Measurements from ENCODE around the gene ARSB.

Gene ARSB

DNA sequence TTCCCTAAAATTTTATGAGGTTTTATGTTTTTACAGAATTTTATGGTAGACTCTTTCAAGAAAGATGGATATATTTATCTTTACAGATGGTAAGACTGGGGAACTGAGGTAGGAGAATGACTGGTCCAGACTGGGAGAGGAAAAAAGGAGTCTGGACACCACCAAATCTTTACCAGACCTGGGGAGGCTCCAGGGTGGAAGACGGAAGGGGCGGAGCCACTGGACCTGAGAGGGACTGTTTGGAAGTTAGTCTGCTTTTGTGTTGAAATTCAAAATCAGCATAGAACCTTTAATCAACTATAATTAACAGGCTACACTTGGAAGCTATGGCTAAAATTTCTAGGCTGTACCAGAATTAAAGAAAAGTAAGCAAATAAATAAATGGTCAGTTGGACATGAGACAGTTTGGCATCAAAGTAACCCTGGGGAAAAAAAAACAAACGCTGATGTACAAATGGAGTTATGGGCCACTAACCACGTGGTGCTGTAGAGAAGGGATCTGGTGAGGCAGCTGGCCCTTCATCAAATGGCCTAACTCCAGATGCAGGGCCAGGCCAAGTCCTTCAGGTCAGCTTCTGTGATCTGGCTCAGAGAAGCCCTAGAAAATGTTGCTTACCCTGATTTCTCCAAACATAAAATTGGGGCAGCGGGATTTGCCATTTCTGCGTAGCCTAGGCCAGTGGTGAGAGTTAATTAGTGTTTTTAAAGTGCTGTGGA, 155.1 kb downstream of the ARSB start:
- DNase-seq: no peak

DNA sequence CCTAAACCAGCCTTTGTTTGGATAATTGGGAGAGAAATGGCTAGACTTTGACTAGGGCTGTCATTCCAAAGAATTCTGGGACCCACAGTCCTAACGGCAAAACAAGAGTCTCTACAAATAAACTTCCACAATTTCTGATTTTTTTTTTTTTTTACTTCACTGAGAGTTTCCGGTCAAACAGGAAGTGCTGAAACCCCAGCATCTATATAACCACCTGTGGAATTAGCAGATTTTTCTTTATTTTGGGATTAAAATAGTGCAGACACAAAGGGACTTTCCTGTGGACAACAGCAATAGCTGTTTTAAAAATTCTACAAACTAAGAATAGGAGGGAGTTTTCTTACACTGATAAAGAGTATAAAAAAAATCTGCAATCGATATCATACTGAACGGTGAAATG, 157.4 kb downstream of the ARSB start:
- no peak for DNase-seq

DNA sequence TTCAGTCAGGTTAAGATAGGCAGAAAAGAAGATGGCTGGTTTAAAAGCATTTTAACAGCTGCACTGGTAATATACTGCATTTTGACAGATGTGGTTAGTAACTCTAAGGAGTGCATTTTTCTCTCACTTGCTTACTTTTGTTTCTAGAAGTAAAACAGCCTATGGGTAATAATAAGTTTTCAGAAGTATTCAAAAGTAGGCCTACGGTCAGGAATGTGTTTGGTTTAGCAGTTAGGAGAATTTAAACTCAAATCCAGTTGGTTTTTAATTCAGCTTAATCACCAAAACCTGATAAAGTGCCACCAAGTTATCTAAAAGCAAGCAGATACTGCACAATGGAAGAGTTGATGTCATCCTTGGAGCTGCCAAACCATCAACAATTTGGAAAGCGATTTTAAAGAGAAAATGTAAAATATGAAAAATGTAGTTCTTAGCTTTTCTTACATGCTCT, 160.3 kb downstream of the ARSB start:
- no peak for DNase-seq

DNA sequence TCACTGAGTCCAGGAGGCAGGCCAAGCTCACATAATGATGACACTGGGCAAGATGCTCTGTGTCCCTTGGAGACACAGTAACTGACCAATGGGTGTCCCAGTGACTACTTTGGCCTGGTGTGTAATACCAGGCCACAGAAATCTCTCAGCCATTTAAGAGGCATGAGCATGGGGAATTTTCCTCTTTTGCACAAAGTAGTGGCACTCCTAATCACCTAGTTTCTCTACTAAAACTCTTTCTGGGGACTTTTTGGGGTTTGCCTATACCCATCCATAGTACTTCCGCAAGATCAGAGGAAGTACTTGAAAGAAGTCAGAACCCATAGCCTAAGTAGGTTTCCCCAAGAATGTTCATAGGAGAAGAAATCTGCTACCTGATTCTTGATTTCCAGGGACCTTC, 161.9 kb downstream of the ARSB start:
- no peak for DNase-seq

DNA sequence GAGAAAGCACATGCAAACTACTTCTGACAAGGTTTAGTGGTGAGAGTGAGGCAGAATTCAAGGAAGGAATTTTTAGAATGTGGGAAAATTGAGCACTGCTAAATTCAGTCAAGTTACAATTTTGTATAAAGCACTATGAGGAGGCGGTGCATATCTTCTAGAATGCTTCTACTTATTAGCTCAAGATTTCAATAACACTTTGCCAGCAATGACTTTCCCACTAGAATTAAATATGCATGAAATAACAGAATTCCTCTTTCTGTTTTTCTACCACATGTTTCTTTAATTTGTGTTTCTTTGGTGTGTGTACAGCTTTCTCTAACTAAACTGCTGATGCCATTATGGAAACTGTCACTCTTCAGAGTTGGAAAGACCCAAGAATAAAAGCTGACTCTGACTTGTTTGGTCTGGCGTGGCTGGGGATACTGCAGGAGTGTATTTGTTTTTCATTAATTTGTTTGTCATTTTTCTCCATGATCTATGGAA, 163.5 kb downstream of the ARSB start:
- DNase-seq: no peak

DNA sequence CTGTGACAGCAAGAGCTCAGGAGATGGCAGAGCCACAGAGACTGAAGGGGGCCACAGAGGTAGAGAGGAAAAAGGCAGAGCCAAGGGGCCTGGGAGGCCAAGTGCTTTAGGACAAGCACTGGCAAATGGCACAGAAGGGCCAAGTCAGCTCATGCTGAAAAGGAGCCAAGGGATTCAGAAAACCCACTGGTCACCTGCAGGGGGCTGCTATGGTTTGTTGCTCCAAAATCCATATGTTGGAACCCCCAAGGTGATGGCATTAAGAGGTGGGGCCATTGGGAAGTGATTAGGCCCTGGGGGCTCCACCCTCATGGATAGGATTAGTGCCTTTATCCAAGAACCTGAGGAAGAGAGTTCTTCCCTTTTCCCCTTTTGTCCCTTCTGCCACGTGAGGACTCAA, 165.4 kb downstream of the ARSB start:
- no peak for DNase-seq

DNA sequence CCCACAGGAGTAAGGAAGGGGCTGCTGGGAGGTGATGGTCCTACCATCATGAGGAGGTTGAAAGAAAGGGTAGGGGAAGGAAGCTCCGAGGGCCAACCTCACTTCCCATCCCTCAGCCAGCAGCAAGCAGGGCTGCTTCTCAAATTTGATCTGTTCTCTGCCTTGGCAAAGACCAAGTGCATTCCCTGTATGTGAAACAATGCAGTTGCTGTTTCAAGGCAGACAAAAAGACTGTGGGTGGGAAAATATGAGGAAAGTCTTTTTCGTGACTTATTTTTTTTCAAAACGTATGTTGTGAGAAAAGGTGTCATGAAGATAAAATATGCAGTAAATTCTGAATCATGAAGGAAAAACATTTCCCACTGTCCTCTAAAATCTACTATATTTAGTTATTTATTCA, 165.9 kb downstream of the ARSB start:
- DNase-seq: no peak

DNA sequence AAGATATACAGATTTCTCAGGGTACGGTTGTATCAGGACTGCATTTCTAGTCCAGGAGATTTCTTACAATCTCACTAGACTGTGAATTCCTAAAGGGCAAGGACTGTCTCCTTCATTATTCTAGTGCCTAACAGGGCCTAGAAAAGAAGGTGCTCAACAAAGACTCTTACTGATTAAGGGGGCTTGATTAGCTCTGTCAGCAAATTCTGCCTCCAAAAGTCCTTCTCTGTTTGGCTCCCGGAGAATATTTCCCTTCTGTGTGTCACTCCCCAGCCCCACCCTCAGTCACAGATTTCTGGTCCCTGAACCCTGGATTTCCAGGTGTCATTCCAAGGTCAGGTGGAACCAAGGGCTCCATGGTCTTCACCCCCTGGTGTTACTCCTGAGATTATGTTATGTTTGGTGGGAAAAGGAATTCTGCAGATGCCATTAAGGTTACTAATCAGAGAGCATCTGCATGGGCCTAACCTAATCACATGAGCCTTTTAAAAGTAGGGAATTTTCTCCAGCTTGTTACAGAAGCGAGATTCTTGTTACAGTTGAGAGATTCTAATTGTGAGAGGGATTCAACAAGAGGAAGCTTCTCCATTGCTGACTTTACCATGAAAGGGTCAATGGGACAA, 168.9 kb downstream of the ARSB start:
- DNase-seq: no peak

DNA sequence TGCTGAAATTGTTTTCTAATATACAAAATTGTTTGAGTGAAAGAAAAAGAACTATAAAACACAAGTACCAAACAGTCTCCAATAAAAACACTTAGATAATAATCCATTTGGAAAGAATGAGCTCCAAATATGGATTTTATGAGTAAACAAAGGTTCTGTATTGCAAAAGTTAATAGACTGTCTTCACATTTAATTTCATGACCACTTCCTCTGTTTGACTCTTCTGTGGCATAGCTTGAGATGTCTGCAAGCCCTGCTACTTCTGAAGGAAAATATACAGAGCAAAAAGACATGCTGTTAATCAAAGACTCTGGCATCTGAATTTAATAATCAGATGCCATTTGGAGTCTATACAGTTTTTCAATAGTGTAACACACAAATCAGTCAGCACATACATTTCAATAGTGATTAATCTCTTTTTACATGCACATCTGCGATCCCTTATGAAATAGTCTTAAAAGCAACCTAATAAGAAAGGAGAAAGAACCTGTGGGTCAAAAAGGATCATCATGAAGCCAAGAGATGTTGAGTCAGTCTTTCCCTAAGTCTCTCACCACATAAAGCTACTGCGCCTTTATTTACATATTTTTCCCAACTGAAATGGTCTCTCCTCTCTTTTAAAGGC, 171.1 kb downstream of the ARSB start:
- DNase-seq: no peak

DNA sequence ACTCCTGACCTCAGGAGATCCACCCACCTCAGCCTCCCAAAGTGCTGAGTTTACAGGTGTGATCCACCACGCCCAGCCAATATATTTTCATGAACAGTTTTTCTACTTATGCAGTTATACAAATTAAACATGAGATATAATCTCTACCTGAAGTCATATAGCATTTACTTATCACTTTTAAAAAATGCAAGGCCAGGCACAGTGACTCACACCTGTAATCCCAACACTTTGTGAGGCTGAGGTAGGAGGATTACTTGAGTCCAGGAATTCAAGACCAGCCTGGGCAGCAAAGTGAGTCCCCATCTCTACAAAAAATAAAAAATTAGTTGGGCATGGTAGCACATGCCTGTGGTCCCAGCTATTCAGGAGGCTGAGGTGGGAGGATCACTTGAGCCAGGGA, 171.8 kb downstream of the ARSB start:
- DNase-seq: no peak

DNA sequence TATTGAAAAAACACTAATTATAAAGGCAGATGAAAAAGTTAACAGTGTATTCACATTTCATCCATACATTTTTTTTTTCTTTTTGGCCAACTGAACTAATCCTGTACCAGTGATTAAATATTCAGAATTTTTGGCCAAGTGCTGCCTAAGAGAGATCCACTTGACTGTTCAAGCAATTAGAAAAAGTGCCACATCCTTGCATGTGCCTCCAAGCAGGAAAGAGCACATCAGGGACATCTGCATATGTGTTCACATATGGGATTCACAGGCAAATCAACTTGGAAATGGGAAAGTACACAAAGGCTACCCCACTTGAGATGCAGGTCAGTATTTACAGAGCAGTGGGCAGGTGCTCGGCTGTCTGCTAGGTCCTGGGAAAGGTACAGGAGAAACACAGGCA, 173.2 kb downstream of the ARSB start:
- no peak for DNase-seq

DNA sequence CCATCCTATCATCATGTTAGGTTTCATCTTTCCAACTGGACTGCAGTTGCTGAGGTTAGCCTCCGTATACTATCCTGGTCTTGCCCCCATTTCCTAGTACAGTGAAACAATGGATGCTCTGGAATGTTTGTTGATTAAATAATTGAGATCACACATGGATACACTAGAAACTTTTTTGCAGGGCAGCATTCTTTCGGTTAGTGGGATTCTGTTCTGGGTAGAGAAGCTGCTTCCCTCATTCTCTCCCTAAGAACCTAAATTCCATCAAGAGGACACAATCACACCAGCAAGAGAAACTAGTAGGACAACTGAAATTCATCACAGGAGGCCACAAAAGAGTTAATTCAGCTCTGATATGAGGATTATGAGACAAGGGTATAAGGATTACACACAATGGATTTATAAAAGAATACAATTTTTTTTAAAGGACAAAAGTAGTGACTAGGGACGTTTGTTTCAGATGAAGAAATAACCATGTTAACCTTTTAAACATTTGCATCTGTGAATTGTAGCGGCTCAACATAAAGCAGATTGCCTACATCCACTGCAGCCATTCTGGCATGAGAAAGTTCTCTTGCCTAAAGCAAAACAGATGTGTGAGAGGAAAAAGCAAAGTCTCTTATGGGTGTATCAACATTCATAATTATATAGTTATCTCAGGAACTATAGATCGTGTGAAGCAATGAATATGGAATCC, 173.8 kb downstream of the ARSB start:
- no peak for DNase-seq

DNA sequence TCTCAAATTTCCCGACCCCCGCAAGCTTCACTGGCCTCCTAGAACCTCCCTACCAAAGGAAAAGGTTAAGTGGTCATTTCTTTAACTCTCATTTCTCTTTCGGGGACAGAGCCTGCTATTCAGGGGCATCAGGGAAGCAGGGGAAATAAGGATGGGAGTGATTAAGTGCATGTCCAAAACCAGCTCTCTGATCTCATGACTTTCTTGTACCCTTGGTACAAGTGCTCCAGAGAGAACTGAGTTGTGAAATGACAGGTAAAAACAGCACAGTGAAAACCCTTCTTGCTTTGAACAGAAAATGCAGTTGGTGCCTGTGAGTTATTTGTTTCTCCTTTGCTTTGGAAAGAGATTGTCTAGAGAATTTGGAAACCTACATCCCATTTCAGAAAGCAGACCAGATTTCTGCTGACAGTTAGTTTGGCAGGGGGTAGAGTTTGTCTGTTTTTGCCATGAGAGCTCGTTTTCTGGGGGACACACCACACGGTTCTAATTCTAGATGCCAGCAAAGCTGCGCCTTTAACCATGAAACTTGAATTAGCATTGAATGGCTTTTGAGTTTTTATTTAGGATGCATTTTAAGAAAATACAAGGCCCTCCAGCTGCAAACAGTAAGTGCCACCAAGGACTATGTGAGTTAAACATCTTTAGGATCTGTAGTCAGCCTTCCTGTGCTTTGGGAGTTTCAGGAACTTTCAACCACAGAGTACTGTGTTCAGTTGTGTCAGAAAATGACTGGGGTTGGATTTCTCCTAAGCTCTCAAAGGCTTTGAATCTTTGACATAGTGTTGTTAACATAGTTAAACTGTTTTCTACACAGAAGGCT, 174.8 kb downstream of the ARSB start:
- no peak for DNase-seq

DNA sequence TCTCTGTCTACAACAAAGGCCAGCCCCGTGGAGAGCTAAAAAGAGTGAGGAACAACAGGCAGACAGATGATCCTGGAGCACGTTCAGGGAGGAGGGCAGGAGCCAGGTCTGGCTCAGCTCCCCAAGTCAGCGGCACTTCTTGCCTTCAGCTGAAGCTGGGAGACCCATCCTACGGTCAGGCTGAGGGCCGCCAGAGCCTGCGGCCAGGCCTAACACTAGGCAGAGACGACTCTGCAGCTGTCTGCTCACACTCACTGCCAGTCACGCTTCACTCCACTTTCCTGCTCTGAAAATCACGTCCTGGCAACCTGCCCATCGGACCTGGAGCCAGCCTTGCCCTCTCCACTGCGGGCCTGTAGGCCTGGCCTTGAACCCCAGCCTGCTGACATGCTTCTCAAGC, 175.7 kb downstream of the ARSB start:
- DNase-seq: no peak

DNA sequence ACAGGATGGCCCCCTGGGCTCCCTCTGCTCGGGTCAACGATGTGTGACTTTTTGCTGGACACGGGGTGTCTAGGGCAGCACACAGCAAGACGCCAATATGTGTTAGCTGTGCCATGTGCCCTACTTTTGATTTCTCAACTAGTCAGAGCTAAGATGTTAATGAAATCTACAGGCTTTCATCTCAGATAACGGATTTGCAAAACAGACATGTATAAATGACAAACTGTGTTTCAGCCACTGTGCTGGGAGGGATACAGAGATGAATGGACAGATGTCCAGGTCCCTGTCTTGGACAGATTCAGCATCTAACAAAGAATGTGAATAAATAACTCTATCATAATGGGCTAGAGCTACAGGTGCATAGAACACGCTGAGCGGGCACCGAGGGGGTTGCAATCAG, 176.3 kb downstream of the ARSB start:
- no peak for DNase-seq

DNA sequence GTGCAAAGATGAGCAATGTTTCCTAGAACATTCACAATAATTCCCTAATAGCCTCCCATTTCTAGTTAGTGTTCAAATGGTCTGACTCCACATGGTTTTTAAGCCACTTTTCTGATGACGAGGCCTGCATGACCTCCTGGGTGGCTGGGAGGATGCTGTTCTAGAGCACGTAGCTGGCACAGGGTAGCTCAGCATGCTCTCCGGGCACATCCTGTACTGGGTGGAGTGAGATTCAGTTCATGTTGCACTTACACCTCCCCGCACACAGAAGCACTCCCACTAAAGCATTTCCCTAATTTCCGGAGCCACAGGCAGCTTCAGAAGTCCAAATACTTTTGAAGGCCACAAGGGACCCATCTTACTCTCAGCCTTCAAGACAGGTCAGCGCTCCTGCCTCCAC, 176.7 kb downstream of the ARSB start:
- no peak for DNase-seq

DNA sequence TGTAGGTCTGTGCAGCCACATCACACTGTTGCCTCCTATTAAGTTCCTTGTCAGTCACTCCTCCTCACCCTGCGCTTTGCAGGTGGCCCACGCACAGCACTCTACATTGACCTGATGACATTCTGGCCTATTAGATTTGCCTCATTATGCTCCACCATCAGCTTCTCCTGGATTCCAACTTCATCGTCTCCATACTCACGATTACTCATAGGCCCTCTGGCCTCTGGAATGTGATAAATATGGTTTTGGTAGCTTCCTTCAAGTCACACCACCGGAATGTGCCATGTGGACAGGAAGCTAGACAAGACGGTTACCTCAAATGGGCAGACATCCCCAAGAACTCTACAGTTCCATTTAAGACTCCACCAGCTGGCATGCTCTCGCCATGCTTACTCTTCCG, 178.6 kb downstream of the ARSB start:
- DNase-seq: no peak

DNA sequence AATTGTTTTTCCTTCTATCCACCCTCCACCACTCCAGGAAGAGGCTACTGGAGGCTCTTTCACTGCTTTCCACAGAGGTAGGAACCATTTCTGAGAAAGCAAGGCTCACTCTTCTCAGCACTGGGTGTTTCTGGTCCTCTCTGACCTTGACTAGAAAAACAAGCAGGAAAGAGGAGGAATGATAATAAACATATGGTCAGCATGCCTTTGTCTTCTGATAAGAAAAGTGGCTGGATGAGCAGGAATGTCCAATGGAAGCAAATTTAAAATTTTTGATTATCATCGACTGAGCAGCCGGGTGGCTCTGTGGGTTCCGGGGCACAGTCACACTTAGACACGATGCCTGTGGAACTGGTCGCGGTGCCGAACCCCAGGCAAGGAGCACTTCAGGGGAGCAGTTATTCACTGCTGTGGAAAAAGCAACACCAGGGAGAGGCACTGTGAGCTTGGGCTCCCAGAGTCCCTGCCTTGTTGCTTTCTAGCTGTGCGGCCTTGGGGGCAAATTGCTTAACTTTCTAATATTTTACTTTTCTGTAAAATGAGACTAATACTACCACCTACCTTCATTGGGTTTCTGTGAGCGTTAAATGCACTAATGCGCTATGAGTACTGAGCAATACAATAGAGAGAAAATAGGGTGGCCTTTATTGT, 179.5 kb downstream of the ARSB start:
- no peak for DNase-seq

DNA sequence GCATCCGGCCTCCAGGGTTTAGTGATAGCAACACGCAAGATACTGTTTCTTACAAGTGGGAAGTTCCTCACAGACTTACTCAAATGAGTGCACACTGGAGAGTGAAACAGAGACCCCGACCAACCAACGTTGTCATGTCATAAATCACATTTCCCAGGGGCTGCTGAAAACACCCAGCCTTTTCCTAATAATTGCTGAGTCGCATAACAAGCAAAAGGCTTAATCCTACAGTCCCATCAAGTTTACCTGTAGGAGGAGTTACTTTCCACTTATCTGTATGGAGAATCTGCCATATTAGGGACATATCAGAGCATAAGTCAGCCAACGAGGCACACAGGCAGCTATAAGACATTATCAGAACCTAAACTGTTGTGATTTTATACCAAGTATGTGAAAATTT, 180.1 kb downstream of the ARSB start:
- DNase-seq: no peak

DNA sequence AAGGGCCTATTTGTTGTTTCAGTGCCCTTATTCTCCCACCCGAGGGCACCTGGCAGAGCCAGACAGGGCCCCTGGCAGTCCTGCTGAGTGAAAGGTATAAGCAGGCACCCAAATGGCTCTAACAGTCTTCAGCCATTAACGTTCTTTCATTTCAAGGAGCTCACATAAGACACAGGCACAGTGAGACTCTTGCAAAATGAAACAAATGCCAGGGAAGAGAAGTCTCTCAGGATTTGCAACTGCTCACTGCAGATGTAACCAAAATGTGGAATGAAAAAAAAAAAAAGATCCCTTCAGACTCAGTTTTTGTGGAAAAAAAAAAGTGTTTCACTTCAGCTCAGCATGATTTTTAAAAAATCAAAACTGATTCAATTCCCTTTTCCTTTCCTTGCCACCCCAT, 181.2 kb downstream of the ARSB start:
- DNase-seq: no peak

DNA sequence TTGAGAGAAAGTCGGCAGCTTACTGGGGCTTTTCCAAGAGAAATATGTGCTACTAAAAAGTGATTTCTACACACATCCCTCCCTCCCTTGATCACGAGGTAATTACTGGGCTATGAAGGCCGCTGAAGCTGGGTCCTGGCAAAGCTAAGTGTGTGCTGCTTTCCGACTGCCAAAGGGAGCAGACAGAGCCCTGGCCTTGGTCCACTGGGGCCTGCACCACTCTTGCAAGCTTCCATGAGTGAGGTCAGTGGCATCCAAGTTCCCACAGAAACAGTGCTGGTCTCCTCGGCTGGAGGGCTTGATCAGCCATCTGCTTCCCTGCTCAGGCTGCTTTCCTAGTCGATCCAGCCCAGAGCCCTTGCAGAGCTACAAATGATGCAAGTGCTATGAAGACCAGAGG, 181.8 kb downstream of the ARSB start:
- DNase-seq: no peak

DNA sequence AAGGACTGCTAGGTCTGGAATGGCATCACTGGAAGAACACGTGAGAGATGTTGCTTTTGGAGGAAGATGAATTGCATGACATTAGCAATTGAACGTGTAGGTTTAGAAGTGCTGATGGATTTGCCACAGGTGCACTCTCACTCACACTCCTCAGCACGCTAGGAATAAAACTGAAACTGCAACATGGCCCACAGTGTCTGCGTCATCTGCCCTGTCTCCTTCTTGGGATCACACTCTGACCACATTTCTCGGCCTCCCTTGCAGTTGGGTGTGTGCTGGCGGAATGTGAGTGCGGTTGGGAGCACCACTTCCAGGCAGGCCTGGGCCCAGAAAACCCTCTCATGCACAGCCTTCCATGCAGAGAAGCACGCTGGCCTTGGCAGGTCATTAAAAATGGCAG, 183.7 kb downstream of the ARSB start:
- DNase-seq: no peak

All from activated CD4-positive, alpha-beta T cell treated with anti-CD3 and anti-CD28 coated beads, Interleukin-2, amount 50 U/mL, for 4 hours (primary cell).